Liver (tissue), 9 donors: Measurements from ENCODE around the gene NF1. TPM values are rescaled to one million over a fixed set of nuclear protein-coding genes. Genes with fewer than 3 reads are reported as not detected.

Experiments used
- DNase-seq: peaks from one replicate; pipeline ENCODE4 v3.0.0-alpha.2; 2017; ENCODE audit warnings: low spot score
- H3K27ac ChIP-seq, 2 donors: one replicate each; pipeline ENCODE4 v1.7.0; 2013; ENCODE audit warnings: inconsistent platforms in 2 of 2, low read length in 2 of 2, control low read depth in 1 of 2, low read depth in 1 of 2, mild to moderate bottlenecking in 1 of 2
- H3K27me3 ChIP-seq, 4 donors: one replicate each; pipeline versions ENCODE4 v1.6.1 to v1.7.0; 2013; ENCODE audit warnings: low read length in 3 of 4, inconsistent platforms in 1 of 4, mild to moderate bottlenecking in 1 of 4, moderate library complexity in 1 of 4; ENCODE audit not compliant: control insufficient read depth in 4 of 4, insufficient read depth in 4 of 4
- H3K36me3 ChIP-seq, 4 donors: one replicate each; pipeline versions ENCODE4 v1.6.1 to v1.7.0; 2013; ENCODE audit warnings: low read length in 3 of 4, mild to moderate bottlenecking in 3 of 4, low read depth in 1 of 4, moderate library complexity in 1 of 4; ENCODE audit not compliant: control insufficient read depth in 4 of 4, insufficient read depth in 3 of 4
- H3K4me1 ChIP-seq, 4 donors: one replicate each; pipeline versions ENCODE4 v1.6.1 to v1.7.0; 2013; ENCODE audit warnings: low read length in 3 of 4, mild to moderate bottlenecking in 3 of 4, moderate library complexity in 1 of 4; ENCODE audit not compliant: control insufficient read depth in 4 of 4, insufficient read depth in 4 of 4
- H3K4me3 ChIP-seq, 3 donors: one replicate each; pipeline versions ENCODE4 v1.6.1 to v1.7.0; 2013; ENCODE audit warnings: low read length in 3 of 3, control low read depth in 1 of 3, low read depth in 1 of 3, mild to moderate bottlenecking in 1 of 3
- H3K9ac ChIP-seq, 2 donors: one replicate each; pipeline ENCODE4 v1.7.0; 2013; ENCODE audit warnings: low read length in 2 of 2, mild to moderate bottlenecking in 2 of 2, moderate library complexity in 2 of 2, control low read depth in 1 of 2, low read depth in 1 of 2
- H3K9me3 ChIP-seq, 4 donors: one replicate each; pipeline versions ENCODE4 v1.6.1 to v1.7.0; 2013; ENCODE audit warnings: low read length in 3 of 4; ENCODE audit not compliant: control insufficient read depth in 4 of 4
- ATF3 ChIP-seq: IDR thresholded peaks from 2 replicates; pipeline ENCODE4 v1.6.1; 2016; ENCODE audit warnings: antibody characterized with exemption
- EGR1 ChIP-seq, 2 donors: IDR thresholded peaks; 2 replicates each; pipeline ENCODE4 v1.6.1; 2016 to 2018; ENCODE audit warnings: antibody characterized with exemption in 2 of 2, low read depth in 2 of 2
- FOXA1 ChIP-seq: IDR thresholded peaks from 2 replicates; pipeline ENCODE4 v1.6.1; 2016; ENCODE audit warnings: antibody characterized with exemption
- FOXA2 ChIP-seq: IDR thresholded peaks from 2 replicates; pipeline ENCODE4 v1.6.1; 2016; ENCODE audit warnings: antibody characterized with exemption
- GABPA ChIP-seq, 2 donors: IDR thresholded peaks in 1 of 2; conservative IDR thresholded peaks in 1 of 2; 2 replicates each; pipeline ENCODE4 v1.6.1; 2016; ENCODE audit warnings: antibody characterized with exemption in 2 of 2, mild to moderate bottlenecking in 1 of 2, moderate library complexity in 1 of 2
- HNF4A ChIP-seq, 2 donors: conservative IDR thresholded peaks; 2 replicates each; pipeline ENCODE4 v1.6.1; 2016; ENCODE audit warnings: antibody characterized with exemption in 2 of 2, mild to moderate bottlenecking in 2 of 2
- HNF4G ChIP-seq: IDR thresholded peaks from 2 replicates; pipeline ENCODE4 v1.6.1; 2016; ENCODE audit warnings: antibody characterized with exemption
- JUND ChIP-seq, 2 donors: IDR thresholded peaks; 2 replicates each; pipeline ENCODE4 v1.6.1; 2016; ENCODE audit warnings: antibody characterized with exemption in 2 of 2
- NR2F2 ChIP-seq: IDR thresholded peaks from 2 replicates; pipeline ENCODE4 v1.6.1; 2016; ENCODE audit warnings: antibody characterized with exemption
- RAD21 ChIP-seq, 2 donors: IDR thresholded peaks; 2 replicates each; pipeline ENCODE4 v1.6.1; 2016; ENCODE audit warnings: antibody characterized with exemption in 2 of 2, mild to moderate bottlenecking in 2 of 2
- RXRA ChIP-seq, 2 donors: IDR thresholded peaks; 2 replicates each; pipeline ENCODE4 v1.6.1; 2017 to 2018; ENCODE audit warnings: antibody characterized with exemption in 2 of 2, mild to moderate bottlenecking in 1 of 2
- SP1 ChIP-seq: IDR thresholded peaks from 2 replicates; pipeline ENCODE4 v1.6.1; 2018; ENCODE audit warnings: antibody characterized with exemption, mild to moderate bottlenecking
- TAF1 ChIP-seq: conservative IDR thresholded peaks from 2 replicates; pipeline ENCODE4 v1.6.1; 2016; ENCODE audit warnings: antibody characterized with exemption, mild to moderate bottlenecking
- YY1 ChIP-seq: IDR thresholded peaks from 2 replicates; pipeline ENCODE4 v1.6.1; 2016; ENCODE audit warnings: antibody characterized with exemption, mild to moderate bottlenecking
- ZBTB33 ChIP-seq: IDR thresholded peaks from 2 replicates; pipeline ENCODE4 v1.6.1; 2016; ENCODE audit warnings: antibody characterized with exemption
- WGBS: extraction: QIAGEN DNeasy Blood & Tissue Kit; methylation state at CpG from one replicate; pipeline ENCODE4 v1.1.7; 2013; 5-methylcytosine and 5-hydroxymethylcytosine counted together
- polyA plus RNA-seq, 2 donors: library from polyadenylated mRNA; stranded (reverse) in 1 of 2; unstranded in 1 of 2; fragments of 200-250 nt in 1 of 2; fragments of >200 nt in 1 of 2; fragmentation: Nextera tagmentation in 1 of 2; extraction: Ambion mirVana in 1 of 2; gene quantifications; one replicate each; pipeline versions ENCODE4 v1.2.1 to v1.2.3, GENCODE V29; 2013 to 2015
- total RNA-seq, 2 donors: library from RNA; depleted of rRNA; stranded (reverse); fragments of >200 nt; gene quantifications; one replicate each; pipeline ENCODE4 v1.2.3, GENCODE V29; 2014
- TF ChIP-seq, protein P1 (sequence below): fragments of 150-350 bp; IDR thresholded peaks from 2 replicates; pipeline ENCODE4 v1.5.1; 2017; ENCODE audit warnings: improper control_type of control experiment, low read depth, low read length; ENCODE audit not compliant: missing input control
- TF ChIP-seq, protein P2 (sequence below): IDR thresholded peaks from 2 replicates; pipeline ENCODE4 v1.6.1; 2016; ENCODE audit warnings: antibody characterized with exemption
- TF ChIP-seq, protein P3 (sequence below): IDR thresholded peaks from 2 replicates; pipeline ENCODE4 v1.6.1; 2016; ENCODE audit warnings: antibody characterized with exemption, mild to moderate bottlenecking
- donor health status: healthy.
- donor health status: healthy.
- donor health status: healthy.
- donor health status: healthy.
- donor health status: healthy.

The NF1 gene
- total and polyA plus RNA-seq, 4 donors, result 4.6 to 42.6 (median 13.5) TPM

DNA sequence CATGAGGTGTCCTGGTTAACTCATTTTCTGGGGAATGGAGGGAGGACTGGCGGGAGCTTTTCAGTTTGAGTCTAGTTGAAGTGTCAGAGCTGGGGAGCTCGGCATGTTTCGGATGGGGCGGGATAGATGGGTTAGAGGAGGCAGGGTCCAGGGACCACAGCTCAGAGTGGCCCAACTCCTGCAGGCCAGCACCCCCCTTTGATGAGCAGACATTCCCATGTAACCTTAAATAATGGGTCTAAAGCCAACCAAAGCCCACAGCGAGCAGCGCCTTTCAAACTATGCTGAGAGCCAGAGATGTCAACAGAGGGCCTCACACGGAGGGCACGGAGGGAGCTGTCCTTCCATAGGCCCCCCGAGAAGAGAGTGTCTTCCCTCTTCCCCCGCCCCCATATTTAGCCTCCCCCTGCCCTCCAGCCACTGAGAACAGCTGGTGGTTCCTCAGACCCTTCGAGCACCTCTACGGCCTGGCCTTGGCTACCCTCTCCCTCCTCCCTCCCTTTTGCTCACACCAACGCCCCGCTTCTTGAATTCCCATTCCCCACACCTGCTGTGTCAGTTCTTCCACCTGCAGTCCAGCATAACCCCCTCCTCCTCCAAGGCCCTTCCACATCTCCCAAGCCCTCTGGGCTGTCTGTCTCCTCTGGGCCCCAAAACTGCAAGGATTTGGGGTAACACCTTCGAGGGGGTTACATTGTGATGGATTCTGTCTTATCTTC lies 318.5 kb downstream of the NF1 start:
- 78% methylated on average over 15 of the region's 15 CpGs for WGBS
- no peak overlapping the region for H3K4me3 ChIP-seq
- no peak for TF ChIP-seq HNF4A (conservative IDR thresholded peaks at IDR 0.05)
- TF ChIP-seq RXRA (IDR thresholded peaks at IDR 0.05), result no peak
- TF ChIP-seq ATF3, result no peak
- TF ChIP-seq HNF4G, result no peak
- TF ChIP-seq, protein P1, sequence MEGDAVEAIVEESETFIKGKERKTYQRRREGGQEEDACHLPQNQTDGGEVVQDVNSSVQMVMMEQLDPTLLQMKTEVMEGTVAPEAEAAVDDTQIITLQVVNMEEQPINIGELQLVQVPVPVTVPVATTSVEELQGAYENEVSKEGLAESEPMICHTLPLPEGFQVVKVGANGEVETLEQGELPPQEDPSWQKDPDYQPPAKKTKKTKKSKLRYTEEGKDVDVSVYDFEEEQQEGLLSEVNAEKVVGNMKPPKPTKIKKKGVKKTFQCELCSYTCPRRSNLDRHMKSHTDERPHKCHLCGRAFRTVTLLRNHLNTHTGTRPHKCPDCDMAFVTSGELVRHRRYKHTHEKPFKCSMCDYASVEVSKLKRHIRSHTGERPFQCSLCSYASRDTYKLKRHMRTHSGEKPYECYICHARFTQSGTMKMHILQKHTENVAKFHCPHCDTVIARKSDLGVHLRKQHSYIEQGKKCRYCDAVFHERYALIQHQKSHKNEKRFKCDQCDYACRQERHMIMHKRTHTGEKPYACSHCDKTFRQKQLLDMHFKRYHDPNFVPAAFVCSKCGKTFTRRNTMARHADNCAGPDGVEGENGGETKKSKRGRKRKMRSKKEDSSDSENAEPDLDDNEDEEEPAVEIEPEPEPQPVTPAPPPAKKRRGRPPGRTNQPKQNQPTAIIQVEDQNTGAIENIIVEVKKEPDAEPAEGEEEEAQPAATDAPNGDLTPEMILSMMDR, result no peak
- TF ChIP-seq FOXA1, result no peak
- no peak for TF ChIP-seq YY1
- no peak for TF ChIP-seq EGR1 (IDR thresholded peaks at IDR 0.05; ENCODE audit: low read depth in 2 of 2)
- no peak for TF ChIP-seq ZBTB33
- no peak for TF ChIP-seq GABPA (IDR thresholded peaks at IDR 0.05 in 1 of 2, conservative IDR thresholded peaks at IDR 0.05 in 1 of 2)
- no peak for TF ChIP-seq SP1
- TF ChIP-seq, protein P2, sequence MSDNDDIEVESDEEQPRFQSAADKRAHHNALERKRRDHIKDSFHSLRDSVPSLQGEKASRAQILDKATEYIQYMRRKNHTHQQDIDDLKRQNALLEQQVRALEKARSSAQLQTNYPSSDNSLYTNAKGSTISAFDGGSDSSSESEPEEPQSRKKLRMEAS, result no peak
- TF ChIP-seq NR2F2, result no peak
- TF ChIP-seq TAF1, result no peak
- no peak for TF ChIP-seq JUND (IDR thresholded peaks at IDR 0.05)
- no peak for TF ChIP-seq RAD21 (IDR thresholded peaks at IDR 0.05)
- TF ChIP-seq, protein P3, sequence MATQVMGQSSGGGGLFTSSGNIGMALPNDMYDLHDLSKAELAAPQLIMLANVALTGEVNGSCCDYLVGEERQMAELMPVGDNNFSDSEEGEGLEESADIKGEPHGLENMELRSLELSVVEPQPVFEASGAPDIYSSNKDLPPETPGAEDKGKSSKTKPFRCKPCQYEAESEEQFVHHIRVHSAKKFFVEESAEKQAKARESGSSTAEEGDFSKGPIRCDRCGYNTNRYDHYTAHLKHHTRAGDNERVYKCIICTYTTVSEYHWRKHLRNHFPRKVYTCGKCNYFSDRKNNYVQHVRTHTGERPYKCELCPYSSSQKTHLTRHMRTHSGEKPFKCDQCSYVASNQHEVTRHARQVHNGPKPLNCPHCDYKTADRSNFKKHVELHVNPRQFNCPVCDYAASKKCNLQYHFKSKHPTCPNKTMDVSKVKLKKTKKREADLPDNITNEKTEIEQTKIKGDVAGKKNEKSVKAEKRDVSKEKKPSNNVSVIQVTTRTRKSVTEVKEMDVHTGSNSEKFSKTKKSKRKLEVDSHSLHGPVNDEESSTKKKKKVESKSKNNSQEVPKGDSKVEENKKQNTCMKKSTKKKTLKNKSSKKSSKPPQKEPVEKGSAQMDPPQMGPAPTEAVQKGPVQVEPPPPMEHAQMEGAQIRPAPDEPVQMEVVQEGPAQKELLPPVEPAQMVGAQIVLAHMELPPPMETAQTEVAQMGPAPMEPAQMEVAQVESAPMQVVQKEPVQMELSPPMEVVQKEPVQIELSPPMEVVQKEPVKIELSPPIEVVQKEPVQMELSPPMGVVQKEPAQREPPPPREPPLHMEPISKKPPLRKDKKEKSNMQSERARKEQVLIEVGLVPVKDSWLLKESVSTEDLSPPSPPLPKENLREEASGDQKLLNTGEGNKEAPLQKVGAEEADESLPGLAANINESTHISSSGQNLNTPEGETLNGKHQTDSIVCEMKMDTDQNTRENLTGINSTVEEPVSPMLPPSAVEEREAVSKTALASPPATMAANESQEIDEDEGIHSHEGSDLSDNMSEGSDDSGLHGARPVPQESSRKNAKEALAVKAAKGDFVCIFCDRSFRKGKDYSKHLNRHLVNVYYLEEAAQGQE, result no peak
- TF ChIP-seq FOXA2, result no peak
- H3K4me1 ChIP-seq, result no peaks in the 10 kb centered on the region
- DNase-seq, result no peak
- H3K27me3 ChIP-seq, result no peaks in the 10 kb centered on the region
- H3K9ac ChIP-seq, result no peak overlapping the region
- H3K27ac ChIP-seq, result no peak overlapping the region
- H3K36me3 ChIP-seq, result no peaks in the 10 kb centered on the region
- H3K9me3 ChIP-seq, result no peaks in the 10 kb centered on the region
